DND-41 (cell line): ENCODE results near the gene B3GLCT.

Experiments used
- EZH2 ChIP-seq: IDR thresholded peaks from 3 replicates; pipeline ENCODE4 v1.6.1; 2012; ENCODE audit warnings: borderline replicate concordance, low read depth, mild to moderate bottlenecking, moderate library complexity, low read length, inconsistent platforms; ENCODE audit not compliant: severe bottlenecking
- TF ChIP-seq, protein P1 (sequence below): IDR thresholded peaks from 2 replicates; pipeline ENCODE4 v1.5.1; 2012; ENCODE audit warnings: borderline replicate concordance, low read length, moderate library complexity, mild to moderate bottlenecking; ENCODE audit not compliant: poor library complexity, severe bottlenecking; ENCODE audit errors: extremely low read depth

GRCh38 chr13:31242367-31242766 lies 42.6 kb downstream of the B3GLCT start:
- TF ChIP-seq, protein P1, sequence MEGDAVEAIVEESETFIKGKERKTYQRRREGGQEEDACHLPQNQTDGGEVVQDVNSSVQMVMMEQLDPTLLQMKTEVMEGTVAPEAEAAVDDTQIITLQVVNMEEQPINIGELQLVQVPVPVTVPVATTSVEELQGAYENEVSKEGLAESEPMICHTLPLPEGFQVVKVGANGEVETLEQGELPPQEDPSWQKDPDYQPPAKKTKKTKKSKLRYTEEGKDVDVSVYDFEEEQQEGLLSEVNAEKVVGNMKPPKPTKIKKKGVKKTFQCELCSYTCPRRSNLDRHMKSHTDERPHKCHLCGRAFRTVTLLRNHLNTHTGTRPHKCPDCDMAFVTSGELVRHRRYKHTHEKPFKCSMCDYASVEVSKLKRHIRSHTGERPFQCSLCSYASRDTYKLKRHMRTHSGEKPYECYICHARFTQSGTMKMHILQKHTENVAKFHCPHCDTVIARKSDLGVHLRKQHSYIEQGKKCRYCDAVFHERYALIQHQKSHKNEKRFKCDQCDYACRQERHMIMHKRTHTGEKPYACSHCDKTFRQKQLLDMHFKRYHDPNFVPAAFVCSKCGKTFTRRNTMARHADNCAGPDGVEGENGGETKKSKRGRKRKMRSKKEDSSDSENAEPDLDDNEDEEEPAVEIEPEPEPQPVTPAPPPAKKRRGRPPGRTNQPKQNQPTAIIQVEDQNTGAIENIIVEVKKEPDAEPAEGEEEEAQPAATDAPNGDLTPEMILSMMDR, result no peak
- no peak for TF ChIP-seq EZH2
